H1 (cell line): ENCODE results near the gene SCAND1. TPM values are rescaled to one million over a fixed set of nuclear protein-coding genes. Genes with fewer than 3 reads are reported as not detected.
A peak's percentile ranks its signal among the peaks of the same experiment; 100 is the strongest.

ENCODE experiments used
- CHD7 ChIP-seq: fragments of 300-600 bp; sonication (generic); IDR thresholded peaks from 2 replicates; pipeline ENCODE4 v1.7.1; 2012; ENCODE audit warnings: low read length, moderate library complexity, mild to moderate bottlenecking, inconsistent platforms; ENCODE audit not compliant: insufficient replicate concordance
- MAX ChIP-seq: IDR thresholded peaks from 2 replicates; pipeline ENCODE4 v1.6.1; 2012; ENCODE audit warnings: inconsistent platforms
- RAD21 ChIP-seq, 2 experiments: IDR thresholded peaks in 1 of 2; conservative IDR thresholded peaks in 1 of 2; 2 replicates each; pipeline ENCODE4 v1.6.1; 2011; ENCODE audit warnings: low read depth in 2 of 2, low read length in 2 of 2, improper control_type of control experiment in 1 of 2, inconsistent platforms in 1 of 2, mild to moderate bottlenecking in 1 of 2, moderate library complexity in 1 of 2
- USF2 ChIP-seq: IDR thresholded peaks from 2 replicates; pipeline ENCODE4 v1.6.1; 2011; ENCODE audit warnings: low read length, improper control_type of control experiment
- ZNF274 ChIP-seq: IDR thresholded peaks from 2 replicates; pipeline ENCODE4 v1.7.0; 2012; ENCODE audit warnings: low read length, borderline replicate concordance; ENCODE audit errors: extremely low read depth
- polyA plus RNA-seq, 7 experiments: library from polyadenylated mRNA; depleted of rRNA in 3 of 7; stranded (reverse) in 5 of 7; unstranded in 2 of 7; fragments of >200 nt in 5 of 7; fragments of 200-250 nt in 2 of 7; gene quantifications; 1 replicate in 5 of 7; 2 replicates in 1 of 7; 4 replicates in 1 of 7; pipeline versions ENCODE4 v1.2.1 to v1.2.3, GENCODE V29; 2011 to 2013; ENCODE audit warnings: missing spikeins in 2 of 7, mixed read lengths in 2 of 7
- total RNA-seq: library from RNA; stranded (reverse); fragmentation: NEBNext Ultra II Directional; extraction: Animal tissue kit (Norgen Biotek cat#: 25700); gene quantifications from 2 replicates; pipeline ENCODE4 v1.2.1, GENCODE V29; 2021

The SCAND1 gene
- total and polyA plus RNA-seq, 2 of the 8 experiments (the other 6 are each of a cell fraction or from before 2014, with no cell fraction given), result 73.1 to 83.7 TPM

- TF ChIP-seq USF2 (no peak), RAD21 (IDR thresholded peaks at IDR 0.05 in 1 of 2, conservative IDR thresholded peaks at IDR 0.05 in 1 of 2; ENCODE audit: low read depth in 2 of 2, low read length in 2 of 2) (peak; percentile 47 to 55), MAX (peak; percentile 95), CHD7 (no peak), ZNF274 (no peak)
Observed at GRCh38 chr20:35954200-35954906, at the start of gene SCAND1 (continued).
